ENCODE measurements around the gene KRT81. TPM values are rescaled to one million over a fixed set of nuclear protein-coding genes. Genes with fewer than 3 reads are reported as not detected.
"Not testable (repeated sequence)": the region's sequence is repeated elsewhere in the genome, so short reads cannot be mapped to it uniquely, and the experiment has no call there.

The KRT81 gene
- total and polyA plus RNA-seq, 8 donors, result 0.22 to 0.76 (median 0.52) TPM; not detected in 4

GRCh38 chr12:52307836-52308805, 16.8 kb upstream of the KRT81 start:
- intact Hi-C loops (cut with DNase I), result no loop called here
- H3K4me1 ChIP-seq, result no peaks in the 10 kb centered on the region
- H3K27me3 ChIP-seq, result no peaks in the 10 kb centered on the region
- no peaks in the 10 kb centered on the region for H3K9me3 ChIP-seq
- peak; percentile 92 to 95 (median 94) for ATAC-seq
- H3K36me3 ChIP-seq, result no peaks in the 10 kb centered on the region
- peak overlapping the region; percentile 3 to 41 (median 16) for H3K4me3 ChIP-seq
- no peak for FAIRE-seq
- peak; percentile 47 to 85 (median 66) for DNase-seq
- peak overlapping the region in 1 of 4 donors; percentile 44 for H3K27ac ChIP-seq
- TF ChIP-seq CTCF (IDR thresholded peaks at IDR 0.05), result peak in 2 of 4 donors; percentile 5 to 21
- WGBS, 2 donors, result 10 to 17% methylated on average over 67 to 71 of the region's 71 CpGs

GRCh38 chr12:52306731-52307130, 15.4 kb upstream of the KRT81 start:
- DNase-seq, result no peak
- 88 to 94% methylated on average over 2 of the region's 2 CpGs for WGBS, 2 donors
- no peak for ATAC-seq

GRCh38 chr12:52305921-52306705, 14.8 kb upstream of the KRT81 start:
- peak in 1 of 4 donors; percentile 20 for ATAC-seq
- Histone ChIP-seq H3K36me3 (no peaks in the 10 kb centered on the region), H3K9me3 (no peaks in the 10 kb centered on the region), H3K27me3 (no peaks in the 10 kb centered on the region), H3K4me3 (no peak overlapping the region), H3K27ac (no peak overlapping the region), H3K4me1 (no peaks in the 10 kb centered on the region)
- intact Hi-C loops (cut with DNase I), result no loop called here
- 67 to 71% methylated on average over 11 of the region's 11 CpGs for WGBS, 2 donors
- peak in 2 of 4 donors; percentile 24 to 28 for TF ChIP-seq CTCF (IDR thresholded peaks at IDR 0.05)
- no peak for FAIRE-seq
- peak in 1 of 6 donors; percentile 29 for DNase-seq

More at GRCh38 chr12:52306731-52307130, 15.4 kb upstream of the KRT81 start:
- Histone ChIP-seq H3K27me3 (no peaks in the 10 kb centered on the region), H3K4me1 (no peaks in the 10 kb centered on the region), H3K36me3 (no peaks in the 10 kb centered on the region), H3K27ac (no peak overlapping the region), H3K9me3 (no peaks in the 10 kb centered on the region), H3K4me3 (no peak overlapping the region)
- no peak for FAIRE-seq
- intact Hi-C loops (cut with DNase I), result no loop called here
- no peak for TF ChIP-seq CTCF (IDR thresholded peaks at IDR 0.05)

GRCh38 chr12:52304941-52305411, 13.6 kb upstream of the KRT81 start:
- H3K36me3 ChIP-seq; FAIRE-seq; H3K4me3 ChIP-seq; H3K9me3 ChIP-seq; H3K4me1 ChIP-seq; H3K27me3 ChIP-seq; intact Hi-C loops (cut with DNase I); H3K27ac ChIP-seq; ATAC-seq: not testable (repeated sequence)
- DNase-seq, result peak in 2 of 6 donors; percentile 24 to 35
- WGBS, 2 donors, result 88 to 90% methylated on average over 14 to 15 of the region's 15 CpGs

- DNase-seq; H3K9me3 ChIP-seq; ATAC-seq; H3K4me1 ChIP-seq; intact Hi-C loops (cut with DNase I); H3K4me3 ChIP-seq; H3K27ac ChIP-seq; H3K27me3 ChIP-seq; H3K36me3 ChIP-seq; FAIRE-seq: not testable (repeated sequence)
- whole genome bisulfite sequencing, 2 donors, result no CpG with 5 or more reads among the region's 5 CpGs
Measured at GRCh38 chr12:52302242-52302914, 11.0 kb upstream of the KRT81 start.

GRCh38 chr12:52301721-52302120, 10.4 kb upstream of the KRT81 start:
- H3K4me1 ChIP-seq; ATAC-seq; H3K9me3 ChIP-seq; intact Hi-C loops (cut with DNase I); FAIRE-seq; H3K4me3 ChIP-seq; H3K27me3 ChIP-seq; H3K36me3 ChIP-seq; H3K27ac ChIP-seq: not testable (repeated sequence)
- WGBS, 2 donors, result 79 to 82% methylated on average over 22 to 23 of the region's 31 CpGs
- DNase-seq, result peak in 1 of 6 donors; percentile 17
